ENCODE results near the gene AP3B1.

GRCh38 chr5:78077369-78078068, 217.0 kb downstream of the AP3B1 start:
- no peak for TF ChIP-seq FOSL1 (IDR thresholded peaks at IDR 0.05; ENCODE audit: insufficient read depth, low read depth, low read length)
- no peak for TF ChIP-seq EP300 (IDR thresholded peaks at IDR 0.05; ENCODE audit: borderline replicate concordance in 1 of 2, low read depth in 2 of 2, low read length in 2 of 2)
- no peak for TF ChIP-seq GTF2F1 (IDR thresholded peaks at IDR 0.05; ENCODE audit: borderline replicate concordance, low read depth, low read length)
- no peak for TF ChIP-seq EZH2 (IDR thresholded peaks at IDR 0.05; ENCODE audit: low read depth, low read length, severe bottlenecking)
- no peak for TF ChIP-seq POLR2A (IDR thresholded peaks at IDR 0.05; ENCODE audit: control extremely low read depth in 1 of 2, low read depth in 2 of 2, low read length in 2 of 2)
- no peak for TF ChIP-seq SIX5 (IDR thresholded peaks at IDR 0.05; ENCODE audit: low read depth, low read length)
- no peak for TF ChIP-seq YY1 (IDR thresholded peaks at IDR 0.05; ENCODE audit: low read depth, low read length)
- no peak for TF ChIP-seq NRF1 (IDR thresholded peaks at IDR 0.05; ENCODE audit: low read depth, low read length)
- TF ChIP-seq ATF3 (IDR thresholded peaks at IDR 0.05; ENCODE audit: insufficient read depth, low read depth, low read length): no peak
- TF ChIP-seq, protein P1, sequence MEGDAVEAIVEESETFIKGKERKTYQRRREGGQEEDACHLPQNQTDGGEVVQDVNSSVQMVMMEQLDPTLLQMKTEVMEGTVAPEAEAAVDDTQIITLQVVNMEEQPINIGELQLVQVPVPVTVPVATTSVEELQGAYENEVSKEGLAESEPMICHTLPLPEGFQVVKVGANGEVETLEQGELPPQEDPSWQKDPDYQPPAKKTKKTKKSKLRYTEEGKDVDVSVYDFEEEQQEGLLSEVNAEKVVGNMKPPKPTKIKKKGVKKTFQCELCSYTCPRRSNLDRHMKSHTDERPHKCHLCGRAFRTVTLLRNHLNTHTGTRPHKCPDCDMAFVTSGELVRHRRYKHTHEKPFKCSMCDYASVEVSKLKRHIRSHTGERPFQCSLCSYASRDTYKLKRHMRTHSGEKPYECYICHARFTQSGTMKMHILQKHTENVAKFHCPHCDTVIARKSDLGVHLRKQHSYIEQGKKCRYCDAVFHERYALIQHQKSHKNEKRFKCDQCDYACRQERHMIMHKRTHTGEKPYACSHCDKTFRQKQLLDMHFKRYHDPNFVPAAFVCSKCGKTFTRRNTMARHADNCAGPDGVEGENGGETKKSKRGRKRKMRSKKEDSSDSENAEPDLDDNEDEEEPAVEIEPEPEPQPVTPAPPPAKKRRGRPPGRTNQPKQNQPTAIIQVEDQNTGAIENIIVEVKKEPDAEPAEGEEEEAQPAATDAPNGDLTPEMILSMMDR (IDR thresholded peaks at IDR 0.05; ENCODE audit: control extremely low read depth in 1 of 3, insufficient read depth in 1 of 3, low read depth in 1 of 3, low read length in 3 of 3): no peak
- no peak for TF ChIP-seq EGR1 (IDR thresholded peaks at IDR 0.05; ENCODE audit: borderline replicate concordance, low read depth, low read length)
- no peak for TF ChIP-seq TAF1 (IDR thresholded peaks at IDR 0.05; ENCODE audit: low read depth, low read length)

All from H1 (cell line).